Endothelial cell of umbilical vein (primary cell): ENCODE measurements around the gene KCNH1. TPM values are rescaled to one million over a fixed set of nuclear protein-coding genes. Genes with fewer than 3 reads are reported as not detected.

Experiments
- BruUV-seq: library from RNA; stranded (reverse); fragments of 400-500 nt; replicated peaks from 2 replicates; lab custom pipeline; 2021; lab: Mats Ljungman, UMichigan
- CTCF ChIA-PET: fragments of 300-600, 350-600 bp; sonication (Branson Sonifier 250); formaldehyde crosslinking; loops from one replicate; lab custom pipeline; 2021; ENCODE audit warnings: antibody characterized with exemption, inconsistent platforms; lab: Charles Lee
- POLR2A ChIA-PET: fragments of 300-600, 350-600 bp; sonication (Branson Sonifier 250); formaldehyde crosslinking; loops from one replicate; lab custom pipeline; 2021; ENCODE audit warnings: antibody characterized with exemption, inconsistent platforms; lab: Charles Lee
- DNase-seq: peaks from one replicate; pipeline ENCODE4 v3.0.0-alpha.2; 2011; ENCODE audit warnings: low read depth, low spot score
- FAIRE-seq: peaks from 2 replicates; lab custom pipeline; 2011; peaks lifted over from hg19 to GRCh38; lab: Jason Lieb, UNC
- H2AFZ ChIP-seq: 2 replicates; pipeline ENCODE4 v1.6.0; 2012; ENCODE audit warnings: low read depth, low read length, control low read depth, inconsistent platforms
- H3K27ac ChIP-seq: 2 replicates; pipeline ENCODE4 v1.5.1; 2011; ENCODE audit warnings: low read depth, mild to moderate bottlenecking, control low read depth, low read length, moderate library complexity; ENCODE audit not compliant: insufficient read depth
- H3K27me3 ChIP-seq, 2 experiments: 2 replicates each; pipeline versions ENCODE4 v1.6.0 to v1.6.1; 2011; ENCODE audit warnings: low read length in 2 of 2, mixed read lengths in 1 of 2; ENCODE audit not compliant: control insufficient read depth in 2 of 2, insufficient read depth in 2 of 2
- H3K36me3 ChIP-seq, 2 experiments: 2 replicates in 1 of 2; 3 replicates in 1 of 2; pipeline ENCODE4 v1.5.1; 2011; ENCODE audit warnings: low read length in 2 of 2, mild to moderate bottlenecking in 1 of 2, moderate library complexity in 1 of 2; ENCODE audit not compliant: control insufficient read depth in 2 of 2, insufficient read depth in 2 of 2; ENCODE audit errors: extremely low read depth in 1 of 2
- H3K4me1 ChIP-seq: 3 replicates; pipeline ENCODE4 v1.5.1; 2011; ENCODE audit warnings: mild to moderate bottlenecking, low read length; ENCODE audit not compliant: control insufficient read depth, insufficient read depth; ENCODE audit errors: extremely low read depth
- H3K4me2 ChIP-seq: 2 replicates; pipeline ENCODE4 v1.6.1; 2011; ENCODE audit warnings: low read length, control low read depth, mixed read lengths; ENCODE audit not compliant: insufficient read depth
- H3K4me3 ChIP-seq, 3 experiments: fragments of 200-600 bp in 1 of 3; sonication (generic), shearing (Covaris generic) in 1 of 3; replicated peaks in 1 of 3; 2 replicates each; pipeline ENCODE4 v1.5.1; 2011 to 2016; ENCODE audit warnings: control low read depth in 3 of 3, low read length in 3 of 3, mild to moderate bottlenecking in 2 of 3, inconsistent platforms in 1 of 3, low read depth in 1 of 3, moderate library complexity in 1 of 3; ENCODE audit not compliant: insufficient read depth in 1 of 3
- H3K79me2 ChIP-seq: 2 replicates; pipeline ENCODE4 v1.6.0; 2012; ENCODE audit warnings: low read length, inconsistent platforms; ENCODE audit not compliant: control insufficient read depth, insufficient read depth
- H3K9ac ChIP-seq: replicated peaks from 2 replicates; pipeline ENCODE3; 2011; ENCODE audit warnings: low read length, control low read depth; ENCODE audit not compliant: insufficient read depth; ENCODE audit errors: extremely low read depth
- H3K9me1 ChIP-seq: replicated peaks from 3 replicates; pipeline ENCODE4 v1.6.0; 2011; ENCODE audit warnings: mild to moderate bottlenecking, low read length; ENCODE audit not compliant: control insufficient read depth, insufficient read depth; ENCODE audit errors: extremely low read depth
- H3K9me3 ChIP-seq: replicated peaks from 2 replicates; pipeline ENCODE4 v1.5.1; 2012; ENCODE audit warnings: low read length, inconsistent platforms; ENCODE audit not compliant: control insufficient read depth, insufficient read depth
- H4K20me1 ChIP-seq: replicated peaks from 2 replicates; pipeline ENCODE3; 2011; ENCODE audit warnings: mild to moderate bottlenecking, low read length; ENCODE audit not compliant: control insufficient read depth, insufficient read depth; ENCODE audit errors: extremely low read depth
- EZH2 ChIP-seq: IDR thresholded peaks from 2 replicates; pipeline ENCODE4 v1.6.1; 2012; ENCODE audit warnings: borderline replicate concordance, low read depth, mild to moderate bottlenecking, moderate library complexity, low read length, inconsistent platforms; ENCODE audit not compliant: severe bottlenecking
- FOS ChIP-seq: IDR thresholded peaks from 2 replicates; pipeline ENCODE4 v1.6.1; 2011; ENCODE audit warnings: mild to moderate bottlenecking, low read length, moderate library complexity, borderline replicate concordance; ENCODE audit not compliant: insufficient read depth
- GATA2 ChIP-seq: IDR thresholded peaks from 2 replicates; pipeline ENCODE4 v1.7.0; 2011; ENCODE audit warnings: low read depth, mild to moderate bottlenecking, moderate library complexity, mixed read lengths, low read length; ENCODE audit not compliant: insufficient read length, insufficient read depth
- JUN ChIP-seq: IDR thresholded peaks from 2 replicates; pipeline ENCODE4 v1.6.1; 2011; ENCODE audit warnings: borderline replicate concordance, low read depth; ENCODE audit not compliant: insufficient read length, insufficient read depth
- MYC ChIP-seq: IDR thresholded peaks from one replicate; pipeline ENCODE4 v1.6.1; 2011; ENCODE audit warnings: mild to moderate bottlenecking, low read depth, low read length
- POLR2A ChIP-seq: IDR thresholded peaks from 2 replicates; pipeline ENCODE4 v1.6.1; 2012; ENCODE audit warnings: low read depth, mild to moderate bottlenecking, control low read depth, low read length
- POLR2AphosphoS5 ChIP-seq: IDR thresholded peaks from 2 replicates; pipeline ENCODE4 v1.6.1; 2012; ENCODE audit warnings: low read depth, mild to moderate bottlenecking, control low read depth, low read length, moderate library complexity; ENCODE audit not compliant: insufficient read depth
- dilution Hi-C: fragments of 300-500 bp; cut with MboI; formaldehyde crosslinking; loops from one replicate; pipeline ENCODE4 v1.15.0; 2019; ENCODE audit warnings: low sequenced_read_pairs; ENCODE audit not compliant: extremely low pct_ligation_motif_present
- intact Hi-C: fragments of 100-400 bp; cut with micrococcal nuclease; formaldehyde crosslinking; loops from one replicate; pipeline ENCODE4 v1.10.0; 2022
- polyA plus RNA-seq, 4 experiments: library from polyadenylated mRNA; depleted of rRNA in 3 of 4; stranded (reverse) in 3 of 4; unstranded in 1 of 4; fragments of >200 nt; gene quantifications; 2 replicates each; pipeline versions ENCODE4 v1.2.1 to v1.2.3, GENCODE V29; 2011 to 2012; ENCODE audit warnings: missing spikeins in 1 of 4
- total RNA-seq: library from RNA; stranded (reverse); gene quantifications from 2 replicates; pipeline ENCODE4 v1.2.3, GENCODE V29; 2021
- TF ChIP-seq, protein P1 (sequence below): IDR thresholded peaks from 2 replicates; pipeline ENCODE4 v1.6.1; 2011; ENCODE audit not compliant: insufficient read depth, insufficient read length
- TF ChIP-seq, protein P2 (sequence below), 2 donors: IDR thresholded peaks; 1 replicate in 1 of 2; 2 replicates in 1 of 2; pipeline ENCODE4 v1.5.1; 2011; ENCODE audit warnings: low read length in 2 of 2, mild to moderate bottlenecking in 2 of 2, moderate library complexity in 2 of 2, control low read depth in 1 of 2, inconsistent platforms in 1 of 2, low read depth in 1 of 2; ENCODE audit not compliant: insufficient read depth in 1 of 2; ENCODE audit errors: extremely low read depth in 1 of 2

Gene KCNH1
- total and polyA plus RNA-seq, 2 donors (not counting 3 experiments of a cell fraction or from before 2014, with no cell fraction given): not detected

DNA sequence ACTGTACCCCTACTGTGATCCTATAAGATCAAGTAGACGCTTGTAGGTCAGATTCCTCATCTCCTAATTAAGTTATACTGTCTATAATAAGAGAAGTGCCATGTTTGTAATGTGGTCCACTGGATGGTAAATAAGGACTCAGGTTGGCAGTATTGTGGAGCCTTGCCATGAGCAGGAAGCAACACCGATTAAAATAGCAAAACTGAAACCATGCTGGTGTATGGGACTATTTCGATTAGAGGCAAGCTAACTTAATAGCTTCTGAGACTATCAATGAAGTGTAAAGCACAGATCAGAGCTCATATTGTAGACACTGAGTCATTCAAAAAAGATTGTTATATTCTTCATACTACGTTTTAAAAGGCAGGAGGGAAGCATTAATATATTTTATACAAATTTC lies 456.4 kb downstream of the KCNH1 start:
- H3K4me3 ChIP-seq: no peak overlapping the region
- FAIRE-seq: no peak
- no peaks in the 10 kb centered on the region for H3K27me3 ChIP-seq
- intact Hi-C loops (no loop called here), dilution Hi-C loops (no loop called here)
- H3K79me2 ChIP-seq: no peaks in the 10 kb centered on the region
- DNase-seq: no peak
- H3K4me2 ChIP-seq: no peak overlapping the region
- H3K36me3 ChIP-seq: no peaks in the 10 kb centered on the region
- no peaks in the 10 kb centered on the region for H4K20me1 ChIP-seq
- H3K4me1 ChIP-seq: no peaks in the 10 kb centered on the region
- H3K9me1 ChIP-seq: no peaks in the 10 kb centered on the region
- no peak overlapping the region for H3K9ac ChIP-seq
- no peak overlapping the region for H3K27ac ChIP-seq
- ChIA-PET POLR2A (no interaction called here), CTCF (no interaction called here)
- peaks cover 1% of the 10 kb centered on the region for H3K9me3 ChIP-seq
- H2AFZ ChIP-seq: no peak overlapping the region
- TF ChIP-seq EZH2: no peak
- no peak for TF ChIP-seq POLR2AphosphoS5
- TF ChIP-seq JUN: no peak
- TF ChIP-seq, protein P1, sequence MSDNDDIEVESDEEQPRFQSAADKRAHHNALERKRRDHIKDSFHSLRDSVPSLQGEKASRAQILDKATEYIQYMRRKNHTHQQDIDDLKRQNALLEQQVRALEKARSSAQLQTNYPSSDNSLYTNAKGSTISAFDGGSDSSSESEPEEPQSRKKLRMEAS: no peak
- TF ChIP-seq FOS: no peak
- no peak for TF ChIP-seq GATA2
- TF ChIP-seq POLR2A: no peak
- TF ChIP-seq, protein P2, sequence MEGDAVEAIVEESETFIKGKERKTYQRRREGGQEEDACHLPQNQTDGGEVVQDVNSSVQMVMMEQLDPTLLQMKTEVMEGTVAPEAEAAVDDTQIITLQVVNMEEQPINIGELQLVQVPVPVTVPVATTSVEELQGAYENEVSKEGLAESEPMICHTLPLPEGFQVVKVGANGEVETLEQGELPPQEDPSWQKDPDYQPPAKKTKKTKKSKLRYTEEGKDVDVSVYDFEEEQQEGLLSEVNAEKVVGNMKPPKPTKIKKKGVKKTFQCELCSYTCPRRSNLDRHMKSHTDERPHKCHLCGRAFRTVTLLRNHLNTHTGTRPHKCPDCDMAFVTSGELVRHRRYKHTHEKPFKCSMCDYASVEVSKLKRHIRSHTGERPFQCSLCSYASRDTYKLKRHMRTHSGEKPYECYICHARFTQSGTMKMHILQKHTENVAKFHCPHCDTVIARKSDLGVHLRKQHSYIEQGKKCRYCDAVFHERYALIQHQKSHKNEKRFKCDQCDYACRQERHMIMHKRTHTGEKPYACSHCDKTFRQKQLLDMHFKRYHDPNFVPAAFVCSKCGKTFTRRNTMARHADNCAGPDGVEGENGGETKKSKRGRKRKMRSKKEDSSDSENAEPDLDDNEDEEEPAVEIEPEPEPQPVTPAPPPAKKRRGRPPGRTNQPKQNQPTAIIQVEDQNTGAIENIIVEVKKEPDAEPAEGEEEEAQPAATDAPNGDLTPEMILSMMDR (IDR thresholded peaks at IDR 0.05; ENCODE audit: extremely low read depth in 1 of 2, insufficient read depth in 1 of 2, low read depth in 1 of 2, low read length in 2 of 2): no peak
- no peak for TF ChIP-seq MYC
- no TSS peak for BruUV-seq
